ENCODE results near the gene NPAS2.

Gene NPAS2

DNA sequence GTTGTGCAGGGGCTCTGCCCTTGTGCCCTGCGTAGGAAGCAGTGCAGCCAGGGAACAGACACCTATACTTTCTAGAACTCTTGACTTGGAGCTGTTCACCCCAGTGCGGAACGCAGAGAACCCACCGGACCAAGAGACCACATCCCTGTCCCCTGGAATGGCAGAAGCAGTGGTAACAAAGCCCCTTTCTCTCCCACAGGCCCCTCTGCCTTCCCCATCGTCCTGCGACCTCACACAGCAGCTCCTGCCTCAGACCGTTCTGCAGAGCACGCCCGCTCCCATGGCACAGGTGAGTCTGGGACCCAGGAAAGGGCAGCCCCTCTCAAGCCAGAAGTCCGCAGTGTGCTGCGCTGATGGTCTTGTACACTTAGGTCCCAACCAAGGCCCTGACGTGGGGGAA is 157.6 kb downstream of the NPAS2 start:
- Mint-ChIP-seq H3K4me3 (no peak overlapping the region), H3K4me1 (peaks cover 23% of the 10 kb centered on the region), H3K36me3 (ENCODE audit: low read depth) (no peaks in the 10 kb centered on the region), H3K27me3 (ENCODE audit: low read depth) (peaks cover 9% of the 10 kb centered on the region), H3K27ac (peak overlapping the region in 1 of 3 experiments; percentile 14), H3K9me3 (no peaks in the 10 kb centered on the region)
- TF ChIP-seq, protein P1, sequence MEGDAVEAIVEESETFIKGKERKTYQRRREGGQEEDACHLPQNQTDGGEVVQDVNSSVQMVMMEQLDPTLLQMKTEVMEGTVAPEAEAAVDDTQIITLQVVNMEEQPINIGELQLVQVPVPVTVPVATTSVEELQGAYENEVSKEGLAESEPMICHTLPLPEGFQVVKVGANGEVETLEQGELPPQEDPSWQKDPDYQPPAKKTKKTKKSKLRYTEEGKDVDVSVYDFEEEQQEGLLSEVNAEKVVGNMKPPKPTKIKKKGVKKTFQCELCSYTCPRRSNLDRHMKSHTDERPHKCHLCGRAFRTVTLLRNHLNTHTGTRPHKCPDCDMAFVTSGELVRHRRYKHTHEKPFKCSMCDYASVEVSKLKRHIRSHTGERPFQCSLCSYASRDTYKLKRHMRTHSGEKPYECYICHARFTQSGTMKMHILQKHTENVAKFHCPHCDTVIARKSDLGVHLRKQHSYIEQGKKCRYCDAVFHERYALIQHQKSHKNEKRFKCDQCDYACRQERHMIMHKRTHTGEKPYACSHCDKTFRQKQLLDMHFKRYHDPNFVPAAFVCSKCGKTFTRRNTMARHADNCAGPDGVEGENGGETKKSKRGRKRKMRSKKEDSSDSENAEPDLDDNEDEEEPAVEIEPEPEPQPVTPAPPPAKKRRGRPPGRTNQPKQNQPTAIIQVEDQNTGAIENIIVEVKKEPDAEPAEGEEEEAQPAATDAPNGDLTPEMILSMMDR (IDR thresholded peaks at IDR 0.05; ENCODE audit: unreplicated experiment in 3 of 3) = no peak

DNA sequence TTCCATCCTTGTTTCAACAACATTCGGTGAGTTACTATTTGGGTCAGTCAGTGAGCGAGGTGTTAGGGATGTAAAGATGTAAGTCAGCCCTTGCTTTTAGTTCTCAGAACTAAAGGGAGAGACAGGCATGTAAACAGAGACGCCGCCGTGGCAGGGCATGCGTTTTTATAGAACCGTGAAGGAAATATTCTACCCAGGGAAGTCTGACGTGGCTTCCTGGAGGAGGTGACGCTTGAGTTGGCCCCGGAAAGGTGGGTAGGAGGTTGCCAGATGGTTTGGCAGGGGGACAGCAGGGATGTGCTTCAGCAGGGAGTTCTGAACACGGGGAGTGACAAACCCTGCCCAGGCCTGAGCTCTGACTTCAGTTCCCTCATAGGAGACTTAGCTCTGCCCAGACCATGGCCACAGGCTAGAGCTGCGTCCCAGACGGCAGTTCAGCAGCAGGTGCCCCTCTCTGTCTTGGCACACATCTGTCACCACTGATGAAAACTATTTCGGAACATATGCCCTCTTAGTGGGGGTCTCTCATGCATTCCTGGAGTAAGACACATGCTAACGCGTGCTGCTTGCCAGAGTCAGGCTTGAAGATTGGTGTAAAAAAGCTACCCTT is 158.7 kb downstream of the NPAS2 start:
- peaks cover 9% of the 10 kb centered on the region for H3K27me3 Mint-ChIP-seq (ENCODE audit: low read depth)
- no peaks in the 10 kb centered on the region for H3K36me3 Mint-ChIP-seq (ENCODE audit: low read depth)

DNA sequence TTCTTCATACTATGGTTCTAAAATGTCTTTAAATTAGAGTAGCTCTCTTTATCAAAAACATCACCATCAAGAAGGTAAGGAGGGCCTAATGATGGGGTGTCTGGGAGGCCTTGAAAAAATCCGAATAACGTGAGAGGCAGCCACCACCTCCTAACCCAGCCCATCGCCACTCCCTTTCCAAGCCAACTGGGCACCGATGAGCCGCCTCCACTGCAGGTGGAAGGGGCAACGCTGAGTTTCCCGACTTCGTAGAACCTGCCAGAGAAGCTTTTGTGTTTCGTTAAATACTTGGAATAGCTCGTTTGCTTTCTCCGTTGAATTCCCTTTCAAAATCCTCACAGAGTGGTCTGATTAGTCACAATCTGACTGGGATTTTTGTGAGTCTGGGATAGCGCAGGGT is 160.1 kb downstream of the NPAS2 start:
- H3K9me3 Mint-ChIP-seq = no peaks in the 10 kb centered on the region
- H3K36me3 Mint-ChIP-seq (ENCODE audit: low read depth) = no peaks in the 10 kb centered on the region
- H3K27ac Mint-ChIP-seq = no peak overlapping the region
- peaks cover 12% of the 10 kb centered on the region for H3K27me3 Mint-ChIP-seq (ENCODE audit: low read depth)
- peaks cover 32% of the 10 kb centered on the region for H3K4me1 Mint-ChIP-seq
- H3K4me3 Mint-ChIP-seq = no peak overlapping the region
- TF ChIP-seq, protein P1 (IDR thresholded peaks at IDR 0.05; ENCODE audit: unreplicated experiment in 3 of 3) = no peak

More for the DNA sequence above, 158.7 kb downstream of the NPAS2 start:
- H3K9me3 Mint-ChIP-seq = no peaks in the 10 kb centered on the region
- H3K4me1 Mint-ChIP-seq = peaks cover 25% of the 10 kb centered on the region
- no peak overlapping the region for H3K4me3 Mint-ChIP-seq
- TF ChIP-seq, protein P1 (IDR thresholded peaks at IDR 0.05; ENCODE audit: unreplicated experiment in 3 of 3) = no peak
- peak overlapping the region in 2 of 3 experiments; percentile 8 for H3K27ac Mint-ChIP-seq

DNA sequence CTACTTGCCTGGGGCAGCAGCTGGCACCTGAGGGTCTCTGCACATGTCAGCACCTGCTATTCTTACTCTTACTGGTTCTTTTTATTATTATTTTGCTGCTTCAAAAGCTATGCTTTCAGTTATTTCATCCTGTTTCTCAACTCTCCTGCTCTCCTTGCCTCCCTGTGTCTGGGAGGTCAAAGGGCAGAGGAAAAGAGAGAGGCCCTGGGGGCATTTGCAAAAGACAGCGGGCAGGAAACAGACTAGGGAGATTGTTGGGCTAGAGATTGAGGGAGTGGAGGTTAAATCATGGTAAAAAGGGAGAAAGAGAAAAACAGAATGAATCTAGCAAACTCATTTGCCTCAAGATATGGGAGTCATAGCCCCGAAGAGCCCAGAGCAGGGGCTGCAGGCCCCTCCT is 161.1 kb downstream of the NPAS2 start:
- Mint-ChIP-seq H3K27ac (peak overlapping the region in 1 of 3 experiments; percentile 1), H3K4me1 (peaks cover 32% of the 10 kb centered on the region), H3K36me3 (ENCODE audit: low read depth) (no peaks in the 10 kb centered on the region), H3K27me3 (ENCODE audit: low read depth) (peaks cover 11% of the 10 kb centered on the region), H3K9me3 (no peaks in the 10 kb centered on the region), H3K4me3 (no peak overlapping the region)
- TF ChIP-seq, protein P1 (IDR thresholded peaks at IDR 0.05; ENCODE audit: unreplicated experiment in 3 of 3) = no peak

DNA sequence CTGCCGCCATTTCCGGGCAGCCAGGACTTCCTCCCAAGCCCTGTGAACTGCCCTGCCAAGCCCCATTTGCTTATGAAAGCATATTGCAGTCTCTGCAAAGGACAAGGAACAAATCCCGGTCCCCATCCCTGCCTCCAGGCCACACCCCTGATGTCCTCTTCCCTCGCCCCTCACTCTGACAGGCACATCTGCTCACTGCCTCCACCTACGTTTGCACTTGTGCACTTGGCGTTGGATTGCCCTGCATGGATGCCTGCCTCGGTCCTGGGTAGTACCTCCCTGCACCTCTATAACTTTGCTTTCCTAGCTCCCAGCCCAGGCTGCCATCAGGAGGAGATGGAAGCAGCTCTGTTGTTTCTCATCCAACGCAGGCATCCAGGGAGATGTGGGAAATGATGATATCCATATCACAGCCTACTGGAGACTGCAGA is 162.5 kb downstream of the NPAS2 start:
- Mint-ChIP-seq H3K27me3 (ENCODE audit: low read depth) (peaks cover 11% of the 10 kb centered on the region), H3K4me1 (peaks cover 24% of the 10 kb centered on the region), H3K9me3 (no peaks in the 10 kb centered on the region), H3K36me3 (ENCODE audit: low read depth) (no peaks in the 10 kb centered on the region), H3K4me3 (no peak overlapping the region), H3K27ac (no peak overlapping the region)
- TF ChIP-seq, protein P1 (IDR thresholded peaks at IDR 0.05; ENCODE audit: unreplicated experiment in 3 of 3) = no peak

DNA sequence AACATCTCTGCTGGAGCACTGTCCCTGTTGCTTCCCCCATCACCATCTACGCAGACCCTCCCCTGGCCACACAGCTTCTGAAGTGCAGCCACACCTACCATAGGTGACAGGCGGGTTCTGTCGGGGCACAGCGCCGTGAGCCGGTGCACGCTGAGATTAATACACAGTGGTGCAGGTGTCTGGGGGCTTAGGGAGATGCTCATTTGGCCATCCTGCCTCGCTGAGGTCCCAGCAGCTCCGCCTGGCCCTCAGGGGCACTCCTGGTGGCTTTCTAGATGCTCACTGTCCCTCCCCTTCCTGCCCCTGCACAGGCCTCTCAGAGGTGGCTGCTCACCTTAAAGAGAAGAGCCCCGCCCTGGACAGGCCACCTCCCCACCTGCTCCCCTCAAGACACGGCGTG is 163.3 kb downstream of the NPAS2 start:
- TF ChIP-seq, protein P1 (IDR thresholded peaks at IDR 0.05; ENCODE audit: unreplicated experiment in 3 of 3) = no peak
- peaks cover 22% of the 10 kb centered on the region for H3K4me1 Mint-ChIP-seq
- H3K4me3 Mint-ChIP-seq = no peak overlapping the region
- no peaks in the 10 kb centered on the region for H3K36me3 Mint-ChIP-seq (ENCODE audit: low read depth)
- no peak overlapping the region for H3K27ac Mint-ChIP-seq
- peaks cover 11% of the 10 kb centered on the region for H3K27me3 Mint-ChIP-seq (ENCODE audit: low read depth)
- H3K9me3 Mint-ChIP-seq = no peaks in the 10 kb centered on the region
